H1 (cell line): ENCODE data around the gene PDZRN4. TPM values are rescaled to one million over a fixed set of nuclear protein-coding genes. Genes with fewer than 3 reads are reported as not detected.

Experiments used
- CTCF ChIA-PET: fragments of 300-600 bp; sonication (Branson Sonifier 250); formaldehyde crosslinking; loops from one replicate; lab custom pipeline; 2021; ENCODE audit not compliant: partially characterized antibody; lab: Charles Lee
- POLR2A ChIA-PET: fragments of 300-600 bp; sonication (Branson Sonifier 250); formaldehyde crosslinking; loops from one replicate; lab custom pipeline; 2021; ENCODE audit warnings: inconsistent platforms; ENCODE audit not compliant: partially characterized antibody; lab: Charles Lee
- DNase-seq, 2 experiments: peaks; one replicate each; pipeline versions ENCODE4 v3.0.0 to v3.0.0-alpha.2; 2010 to 2022; ENCODE audit warnings: low spot score in 2 of 2, low read depth in 1 of 2, mixed read lengths in 1 of 2
- FAIRE-seq: peaks from 2 replicates; lab custom pipeline; 2011; peaks lifted over from hg19 to GRCh38; lab: Jason Lieb, UNC
- H2AFZ ChIP-seq: 2 replicates; pipeline ENCODE4 v1.8.1; 2012; ENCODE audit warnings: low read length, inconsistent platforms
- H2AK5ac ChIP-seq: 2 replicates; pipeline ENCODE4 v1.6.1; 2013; ENCODE audit warnings: low read depth, low read length
- H2BK120ac ChIP-seq: replicated peaks from 2 replicates; pipeline ENCODE3; 2013; ENCODE audit warnings: low read depth, low read length, inconsistent platforms
- H2BK12ac ChIP-seq: 2 replicates; pipeline ENCODE4 v1.6.1; 2013; ENCODE audit warnings: low read depth, low read length
- H2BK15ac ChIP-seq: 2 replicates; pipeline ENCODE4 v1.6.1; 2013; ENCODE audit warnings: low read length
- H2BK20ac ChIP-seq: 2 replicates; pipeline ENCODE4 v1.6.1; 2013; ENCODE audit warnings: low read length
- H2BK5ac ChIP-seq: 2 replicates; pipeline ENCODE4 v1.6.1; 2013; ENCODE audit warnings: low read depth, low read length
- H3K14ac ChIP-seq: 2 replicates; pipeline ENCODE4 v1.6.1; 2013; ENCODE audit warnings: inconsistent platforms; ENCODE audit not compliant: insufficient read length
- H3K18ac ChIP-seq: 2 replicates; pipeline ENCODE4 v1.6.1; 2013; ENCODE audit warnings: low read length; ENCODE audit errors: extremely low read depth
- H3K23ac ChIP-seq: 2 replicates; pipeline ENCODE4 v1.6.1; 2013; ENCODE audit warnings: inconsistent platforms; ENCODE audit not compliant: insufficient read length
- H3K23me2 ChIP-seq: 2 replicates; pipeline ENCODE4 v1.6.1; 2013; ENCODE audit warnings: low read depth, low read length
- H3K27ac ChIP-seq: 2 replicates; pipeline ENCODE4 v1.6.1; 2011; ENCODE audit warnings: low read depth, low read length, inconsistent platforms
- H3K27me3 ChIP-seq, 4 experiments: replicated peaks in 1 of 4; 1 replicate in 1 of 4; 2 replicates in 3 of 4; pipeline versions ENCODE4 v1.6.1 to v1.8.1; 2011 to 2013; ENCODE audit warnings: low read length in 3 of 4, mild to moderate bottlenecking in 3 of 4, inconsistent platforms in 2 of 4, mixed read lengths in 2 of 4, moderate library complexity in 1 of 4; ENCODE audit not compliant: control insufficient read depth in 3 of 4, insufficient read depth in 3 of 4; ENCODE audit errors: extremely low read depth in 1 of 4
- H3K36me3 ChIP-seq, 4 experiments: 2 replicates each; pipeline versions ENCODE4 v1.6.1 to v1.8.1; 2011 to 2013; ENCODE audit warnings: mild to moderate bottlenecking in 4 of 4, low read length in 3 of 4, moderate library complexity in 2 of 4, control low read depth in 1 of 4, inconsistent platforms in 1 of 4; ENCODE audit not compliant: insufficient read depth in 4 of 4, control insufficient read depth in 2 of 4
- H3K4ac ChIP-seq: replicated peaks from 2 replicates; pipeline ENCODE3; 2013; ENCODE audit warnings: low read length, low read depth, mixed read lengths, inconsistent platforms; ENCODE audit not compliant: insufficient read length
- H3K4me1 ChIP-seq, 4 experiments: replicated peaks in 1 of 4; 1 replicate in 1 of 4; 2 replicates in 3 of 4; pipeline versions ENCODE4 v1.6.1 to v1.8.1; 2011 to 2013; ENCODE audit warnings: low read length in 3 of 4, inconsistent platforms in 2 of 4, mixed read lengths in 1 of 4; ENCODE audit not compliant: insufficient read depth in 4 of 4, control insufficient read depth in 3 of 4
- H3K4me2 ChIP-seq, 2 experiments: 2 replicates each; pipeline versions ENCODE4 v1.6.1 to v1.8.1; 2011 to 2013; ENCODE audit warnings: low read depth in 2 of 2, low read length in 2 of 2, control low read depth in 1 of 2, inconsistent platforms in 1 of 2, mild to moderate bottlenecking in 1 of 2; ENCODE audit not compliant: insufficient read depth in 1 of 2
- H3K4me3 ChIP-seq, 4 experiments: fragments of 200-600, 300-600 bp in 1 of 4; sonication (generic), shearing (Covaris generic), sonication (Bioruptor Twin) in 1 of 4; 2 replicates each; pipeline versions ENCODE4 v1.5.1 to v1.8.1; 2011 to 2016; ENCODE audit warnings: low read length in 4 of 4, low read depth in 3 of 4, control low read depth in 2 of 4, inconsistent platforms in 2 of 4, mild to moderate bottlenecking in 2 of 4, mixed read lengths in 1 of 4, moderate library complexity in 1 of 4; ENCODE audit not compliant: insufficient read depth in 2 of 4; ENCODE audit errors: extremely low read depth in 1 of 4
- H3K56ac ChIP-seq: replicated peaks from 2 replicates; pipeline ENCODE3; 2013; ENCODE audit warnings: low read depth, mild to moderate bottlenecking, mixed read lengths, low read length, inconsistent platforms; ENCODE audit not compliant: insufficient read length
- H3K79me1 ChIP-seq: 2 replicates; pipeline ENCODE4 v1.6.1; 2013; ENCODE audit warnings: low read depth, low read length, control low read depth
- H3K79me2 ChIP-seq, 2 experiments: 2 replicates each; pipeline versions ENCODE4 v1.6.1 to v1.8.1; 2012 to 2013; ENCODE audit warnings: low read length in 2 of 2, mild to moderate bottlenecking in 2 of 2, inconsistent platforms in 1 of 2; ENCODE audit not compliant: insufficient read depth in 2 of 2, control insufficient read depth in 1 of 2
- H3K9ac ChIP-seq, 4 experiments: replicated peaks in 1 of 4; 1 replicate in 1 of 4; 2 replicates in 3 of 4; pipeline versions ENCODE4 v1.6.1 to v1.8.1; 2011 to 2013; ENCODE audit warnings: low read depth in 3 of 4, low read length in 3 of 4, control low read depth in 2 of 4, mild to moderate bottlenecking in 2 of 4, moderate library complexity in 2 of 4, inconsistent platforms in 1 of 4; ENCODE audit errors: extremely low read depth in 1 of 4
- H3K9me3 ChIP-seq, 2 experiments: 2 replicates each; pipeline versions ENCODE4 v1.6.1 to v1.8.1; 2012 to 2013; ENCODE audit warnings: mild to moderate bottlenecking in 2 of 2, moderate library complexity in 2 of 2, control low read depth in 1 of 2, inconsistent platforms in 1 of 2, low read depth in 1 of 2, low read length in 1 of 2, mixed read lengths in 1 of 2; ENCODE audit not compliant: insufficient read depth in 2 of 2
- H4K20me1 ChIP-seq, 2 experiments: replicated peaks in 1 of 2; 2 replicates each; pipeline versions ENCODE3 to v1.8.1; 2011 to 2013; ENCODE audit warnings: inconsistent platforms in 2 of 2, low read length in 2 of 2, mild to moderate bottlenecking in 1 of 2; ENCODE audit not compliant: insufficient read depth in 2 of 2, control insufficient read depth in 1 of 2
- H4K5ac ChIP-seq: 2 replicates; pipeline ENCODE4 v1.6.1; 2013; ENCODE audit warnings: low read length, low read depth, mixed read lengths, inconsistent platforms; ENCODE audit not compliant: insufficient read length
- H4K8ac ChIP-seq: 2 replicates; pipeline ENCODE4 v1.8.0; 2013; ENCODE audit warnings: mild to moderate bottlenecking, moderate library complexity, low read length, inconsistent platforms; ENCODE audit not compliant: insufficient read depth; ENCODE audit errors: extremely low read depth
- H4K91ac ChIP-seq: replicated peaks from 2 replicates; pipeline ENCODE3; 2013; ENCODE audit warnings: low read length, mixed read lengths, inconsistent platforms; ENCODE audit not compliant: insufficient read length
- CTCF ChIP-seq, 3 experiments: IDR thresholded peaks; 1 replicate in 2 of 3; 2 replicates in 1 of 3; pipeline versions ENCODE4 v1.5.1 to v1.6.1; 2011; ENCODE audit warnings: low read length in 3 of 3, mild to moderate bottlenecking in 3 of 3, inconsistent platforms in 2 of 3, low read depth in 1 of 3, moderate library complexity in 1 of 3; ENCODE audit not compliant: insufficient read depth in 1 of 3; ENCODE audit errors: control extremely low read depth in 1 of 3
- JUND ChIP-seq: IDR thresholded peaks from 2 replicates; pipeline ENCODE4 v1.6.1; 2011; ENCODE audit warnings: mild to moderate bottlenecking, improper control_type of control experiment, low read length
- RNF2 ChIP-seq: fragments of 200-900, 300-1000 bp; sonication (generic); IDR thresholded peaks from 2 replicates; pipeline ENCODE4 v1.7.1; 2016; ENCODE audit warnings: borderline replicate concordance, low read depth, mild to moderate bottlenecking, antibody characterized with exemption, low read length; ENCODE audit not compliant: poor library complexity, severe bottlenecking; ENCODE audit errors: missing control alignments
- ZNF274 ChIP-seq: IDR thresholded peaks from 2 replicates; pipeline ENCODE4 v1.7.0; 2012; ENCODE audit warnings: low read length, borderline replicate concordance; ENCODE audit errors: extremely low read depth
- WGBS, 2 experiments: shearing (Covaris generic) in 1 of 2; methylation state at CpG; one replicate each; pipeline versions ENCODE4 v1.1.6 to v1.1.7; 2013 to 2015; ENCODE audit warnings: low lambda C conversion rate in 2 of 2, mixed read lengths in 2 of 2, inconsistent platforms in 1 of 2, low coverage in 1 of 2, missing lambda C conversion rate in 1 of 2; ENCODE audit not compliant: insufficient replicate concordance in 2 of 2, insufficient coverage in 1 of 2, insufficient read length in 1 of 2; ENCODE audit errors: extremely low coverage in 1 of 2, missing lambda C conversion rate in 1 of 2; 5-methylcytosine and 5-hydroxymethylcytosine counted together
- polyA plus RNA-seq, 7 experiments: library from polyadenylated mRNA; depleted of rRNA in 3 of 7; stranded (reverse) in 5 of 7; unstranded in 2 of 7; fragments of >200 nt in 5 of 7; fragments of 200-250 nt in 2 of 7; gene quantifications; 1 replicate in 5 of 7; 2 replicates in 1 of 7; 4 replicates in 1 of 7; pipeline versions ENCODE4 v1.2.1 to v1.2.3, GENCODE V29; 2011 to 2013; ENCODE audit warnings: missing spikeins in 2 of 7, mixed read lengths in 2 of 7
- total RNA-seq: library from RNA; stranded (reverse); fragmentation: NEBNext Ultra II Directional; extraction: Animal tissue kit (Norgen Biotek cat#: 25700); gene quantifications from 2 replicates; pipeline ENCODE4 v1.2.1, GENCODE V29; 2021

Gene PDZRN4
- total and polyA plus RNA-seq, 2 of the 8 experiments (the other 6 are each of a cell fraction or from before 2014, with no cell fraction given): not detected

DNA sequence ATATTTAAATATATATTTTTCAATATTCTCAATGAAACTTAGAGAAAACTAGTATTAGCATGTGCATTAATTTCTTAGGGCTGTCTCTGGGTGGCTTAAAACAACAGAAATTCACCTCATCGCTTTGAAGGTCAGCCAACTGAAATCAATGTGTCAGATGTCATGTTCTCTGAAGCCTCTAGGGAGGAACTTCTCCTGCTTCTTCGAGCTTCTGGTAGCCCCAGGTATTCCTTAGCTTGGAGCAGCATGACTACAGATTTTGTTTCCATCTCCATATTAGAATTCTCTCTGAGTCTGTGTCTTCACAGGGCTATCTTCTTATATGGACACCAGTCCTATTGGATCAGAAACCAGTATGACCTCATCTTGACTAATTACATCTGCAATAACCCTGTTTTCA, 221.5 kb downstream of the PDZRN4 start:
- TF ChIP-seq ZNF274: no peak
- peak in 1 of 3 experiments; percentile 10; a peak in 1 of 4 replicates for TF ChIP-seq CTCF (IDR thresholded peaks at IDR 0.05; ENCODE audit: control extremely low read depth in 1 of 3, insufficient read depth in 1 of 3, low read depth in 1 of 3, low read length in 3 of 3)
- no peak for TF ChIP-seq RNF2
- TF ChIP-seq JUND: no peak
- TF ChIP-seq, all 59 proteins: peak for 1
- Histone ChIP-seq H3K4me1 (no peaks in the 10 kb centered on the region), H3K4me2 (no peak overlapping the region), H4K5ac (no peak overlapping the region), H2BK5ac (no peak overlapping the region), H3K9ac (no peak overlapping the region), H3K27ac (no peak overlapping the region), H3K79me2 (no peaks in the 10 kb centered on the region), H3K79me1 (no peaks in the 10 kb centered on the region), H3K23ac (no peak overlapping the region), H2BK20ac (no peak overlapping the region), H2AK5ac (no peak overlapping the region), H3K9me3 (peaks cover 4 to 9% of the 10 kb centered on the region in 2 experiments), H3K36me3 (no peaks in the 10 kb centered on the region), H4K8ac (no peak overlapping the region), H3K23me2 (no peaks in the 10 kb centered on the region), H2BK120ac (no peak overlapping the region), H3K56ac (no peak overlapping the region), H3K4ac (no peak overlapping the region), H3K14ac (no peak overlapping the region), H4K91ac (no peak overlapping the region), H3K18ac (no peak overlapping the region), H2BK15ac (no peak overlapping the region), H4K20me1 (no peaks in the 10 kb centered on the region), H2AFZ (no peak overlapping the region), H2BK12ac (no peak overlapping the region), H3K27me3 (no peaks in the 10 kb centered on the region), H3K4me3 (no peak overlapping the region)
- ChIA-PET POLR2A (no interaction called here), CTCF (no interaction called here)
- DNase-seq: no peak
- 91% methylated on average over 2 of the region's 2 CpGs; no CpG with 5 or more reads in 1 of the 2 experiments for WGBS, 2 experiments
- no peak for FAIRE-seq
